Neuron (in vitro differentiated cells): ENCODE measurements around the gene PPARG.
"Not testable (repeated sequence)": the region's sequence is repeated elsewhere in the genome, so short reads cannot be mapped to it uniquely, and the experiment has no call there.

Experiments used
- H2AFZ ChIP-seq: one replicate; pipeline ENCODE4 v1.6.1; 2013; ENCODE audit warnings: low read depth, mild to moderate bottlenecking, inconsistent platforms, low read length, moderate library complexity
- H3K27me3 ChIP-seq: one replicate; pipeline ENCODE4 v1.6.1; 2013; ENCODE audit warnings: low read length; ENCODE audit not compliant: insufficient read depth
- H3K36me3 ChIP-seq: one replicate; pipeline ENCODE4 v1.6.1; 2013; ENCODE audit warnings: low read length; ENCODE audit not compliant: insufficient read depth
- H3K4me1 ChIP-seq: one replicate; pipeline ENCODE4 v1.6.1; 2013; ENCODE audit warnings: low read length; ENCODE audit not compliant: insufficient read depth
- H3K4me3 ChIP-seq: 2 replicates; pipeline ENCODE4 v1.5.1; 2013; ENCODE audit warnings: mild to moderate bottlenecking, low read length, moderate library complexity
- H3K9me3 ChIP-seq: one replicate; pipeline ENCODE4 v1.6.1; 2013; ENCODE audit warnings: low read length

The PPARG gene

GRCh38 chr3:12369029-12369428 is 80.2 kb downstream of the PPARG start:
- no peaks in the 10 kb centered on the region for H3K9me3 ChIP-seq
- no peak overlapping the region for H3K4me3 ChIP-seq
- no peaks in the 10 kb centered on the region for H3K4me1 ChIP-seq
- no peaks in the 10 kb centered on the region for H3K27me3 ChIP-seq
- no peaks in the 10 kb centered on the region for H3K36me3 ChIP-seq
- no peak overlapping the region for H2AFZ ChIP-seq

- no peaks in the 10 kb centered on the region for H3K27me3 ChIP-seq
- H2AFZ ChIP-seq = no peak overlapping the region
- no peak overlapping the region for H3K4me3 ChIP-seq
- no peaks in the 10 kb centered on the region for H3K9me3 ChIP-seq
- H3K4me1 ChIP-seq = no peaks in the 10 kb centered on the region
- no peaks in the 10 kb centered on the region for H3K36me3 ChIP-seq
Measured at GRCh38 chr3:12369598-12369997, 80.7 kb downstream of the PPARG start.

GRCh38 chr3:12370758-12371157 is 81.9 kb downstream of the PPARG start:
- Histone ChIP-seq H3K9me3 (no peaks in the 10 kb centered on the region), H3K4me3 (no peak overlapping the region), H3K4me1 (no peaks in the 10 kb centered on the region), H3K36me3 (no peaks in the 10 kb centered on the region), H2AFZ (no peak overlapping the region), H3K27me3 (no peaks in the 10 kb centered on the region)

- no peak overlapping the region for H3K4me3 ChIP-seq
- no peaks in the 10 kb centered on the region for H3K9me3 ChIP-seq
- H3K4me1 ChIP-seq = no peaks in the 10 kb centered on the region
- H3K36me3 ChIP-seq = no peaks in the 10 kb centered on the region
- H3K27me3 ChIP-seq = no peaks in the 10 kb centered on the region
- no peak overlapping the region for H2AFZ ChIP-seq
Measured at GRCh38 chr3:12371525-12372140, 82.8 kb downstream of the PPARG start.

GRCh38 chr3:12372741-12373280 is 83.9 kb downstream of the PPARG start:
- Histone ChIP-seq H3K36me3 (no peaks in the 10 kb centered on the region), H2AFZ (no peak overlapping the region), H3K4me3 (no peak overlapping the region), H3K9me3 (no peaks in the 10 kb centered on the region), H3K4me1 (no peaks in the 10 kb centered on the region), H3K27me3 (no peaks in the 10 kb centered on the region)

GRCh38 chr3:12375572-12375971 is 86.7 kb downstream of the PPARG start:
- Histone ChIP-seq H2AFZ (no peak overlapping the region), H3K4me1 (no peaks in the 10 kb centered on the region), H3K4me3 (no peak overlapping the region), H3K36me3 (no peaks in the 10 kb centered on the region), H3K27me3 (peaks cover 3% of the 10 kb centered on the region), H3K9me3 (no peaks in the 10 kb centered on the region)

- H3K4me1 ChIP-seq = no peaks in the 10 kb centered on the region
- H3K9me3 ChIP-seq = no peaks in the 10 kb centered on the region
- H3K36me3 ChIP-seq = no peaks in the 10 kb centered on the region
- peaks cover 3% of the 10 kb centered on the region for H3K27me3 ChIP-seq
- H2AFZ ChIP-seq = no peak overlapping the region
- H3K4me3 ChIP-seq = no peak overlapping the region
Measured at GRCh38 chr3:12379640-12380429, 91.0 kb downstream of the PPARG start.

- H3K36me3 ChIP-seq = no peaks in the 10 kb centered on the region
- H3K27me3 ChIP-seq = peaks cover 3% of the 10 kb centered on the region
- no peaks in the 10 kb centered on the region for H3K9me3 ChIP-seq
- no peak overlapping the region for H3K4me3 ChIP-seq
- H2AFZ ChIP-seq = no peak overlapping the region
- H3K4me1 ChIP-seq = no peaks in the 10 kb centered on the region
Measured at GRCh38 chr3:12380461-12380860, 91.6 kb downstream of the PPARG start.

GRCh38 chr3:12381199-12381598 is 92.3 kb downstream of the PPARG start:
- Histone ChIP-seq H2AFZ (no peak overlapping the region), H3K4me1 (no peaks in the 10 kb centered on the region), H3K36me3 (no peaks in the 10 kb centered on the region), H3K27me3 (peaks cover 3% of the 10 kb centered on the region), H3K4me3 (no peak overlapping the region), H3K9me3 (no peaks in the 10 kb centered on the region)

- no peak overlapping the region for H3K4me3 ChIP-seq
- H3K36me3 ChIP-seq = no peaks in the 10 kb centered on the region
- peaks cover 3% of the 10 kb centered on the region for H3K27me3 ChIP-seq
- H3K9me3 ChIP-seq = no peaks in the 10 kb centered on the region
- H3K4me1 ChIP-seq = no peaks in the 10 kb centered on the region
- H2AFZ ChIP-seq = no peak overlapping the region
Measured at GRCh38 chr3:12383218-12383617, 94.3 kb downstream of the PPARG start.

- Histone ChIP-seq H3K9me3 (no peaks in the 10 kb centered on the region), H3K27me3 (peaks cover 3% of the 10 kb centered on the region), H3K36me3 (no peaks in the 10 kb centered on the region), H3K4me3 (no peak overlapping the region), H3K4me1 (no peaks in the 10 kb centered on the region), H2AFZ (no peak overlapping the region)
Measured at GRCh38 chr3:12384451-12385233, 95.8 kb downstream of the PPARG start.

- not testable (repeated sequence) for H3K4me1 ChIP-seq, H3K4me3 ChIP-seq, H3K36me3 ChIP-seq, H2AFZ ChIP-seq, H3K9me3 ChIP-seq, H3K27me3 ChIP-seq
Measured at GRCh38 chr3:12386514-12387291, 97.8 kb downstream of the PPARG start.
